HepG2 (cell line): Measurements from ENCODE around the gene FBXO28. TPM values are rescaled to one million over a fixed set of nuclear protein-coding genes. Genes with fewer than 3 reads are reported as not detected.
A peak's percentile ranks its signal among the peaks of the same experiment; 100 is the strongest.

Source experiments
- ATF7-NPFF ChIP-seq: sonication (generic); formaldehyde crosslinking; IDR thresholded peaks from 2 replicates; pipeline ENCODE4 v1.8.1; 2023; ENCODE audit warnings: mild to moderate bottlenecking, low read depth, missing genetic modification reagents, moderate library complexity
- BORCS8-MEF2B ChIP-seq: sonication (generic); formaldehyde crosslinking; IDR thresholded peaks from 2 replicates; pipeline ENCODE4 v1.8.0; 2022; ENCODE audit warnings: mild to moderate bottlenecking, missing genetic modification reagents
- CCDC6 ChIP-seq: sonication (generic); formaldehyde crosslinking; IDR thresholded peaks from 2 replicates; pipeline ENCODE4 v1.8.1; 2022; ENCODE audit warnings: mild to moderate bottlenecking, missing genetic modification reagents, moderate library complexity
- CREB3 ChIP-seq: sonication (generic); formaldehyde crosslinking; IDR thresholded peaks from 2 replicates; pipeline ENCODE4 v1.5.0; 2020; ENCODE audit warnings: missing genetic modification reagents
- FOXA3 ChIP-seq: IDR thresholded peaks from 2 replicates; pipeline ENCODE4 v1.6.1; 2016; ENCODE audit warnings: missing genetic modification reagents, missing compliant biosample characterization
- MAFK ChIP-seq, 2 experiments: IDR thresholded peaks in 1 of 2; conservative IDR thresholded peaks in 1 of 2; 2 replicates each; pipeline ENCODE4 v1.6.1; 2011; ENCODE audit warnings: improper control_type of control experiment in 2 of 2, low read length in 2 of 2
- MXD3 ChIP-seq: IDR thresholded peaks from 2 replicates; pipeline ENCODE4 v1.6.1; 2016; ENCODE audit warnings: mild to moderate bottlenecking, missing biosample characterization, missing genetic modification reagents
- NFAT5 ChIP-seq: sonication (generic); formaldehyde crosslinking; IDR thresholded peaks from 2 replicates; pipeline ENCODE4 v1.4.0; 2020; ENCODE audit warnings: missing genetic modification reagents
- NRL ChIP-seq: sonication (generic); formaldehyde crosslinking; IDR thresholded peaks from 2 replicates; pipeline ENCODE4 v1.5.0; 2020; ENCODE audit warnings: missing genetic modification reagents, mild to moderate bottlenecking, moderate library complexity, borderline replicate concordance
- RBFOX2 ChIP-seq: fragments of 200-400 bp; formaldehyde crosslinking; IDR thresholded peaks from 2 replicates; pipeline ENCODE4 v1.6.1; 2017; ENCODE audit warnings: low read depth, mild to moderate bottlenecking, low read length
- SCMH1 ChIP-seq: sonication (generic); formaldehyde crosslinking; IDR thresholded peaks from 2 replicates; pipeline ENCODE4 v1.9.0; 2021; ENCODE audit warnings: missing genetic modification reagents, mild to moderate bottlenecking, borderline replicate concordance
- SP4 ChIP-seq: sonication (generic); formaldehyde crosslinking; IDR thresholded peaks from 2 replicates; pipeline ENCODE4 v1.8.1; 2023; ENCODE audit warnings: mild to moderate bottlenecking, missing genetic modification reagents
- TEAD3 ChIP-seq: optimal IDR thresholded peaks from 2 replicates; pipeline ENCODE3; 2016; ENCODE audit warnings: borderline replicate concordance
- TOPORS ChIP-seq: sonication (generic); formaldehyde crosslinking; IDR thresholded peaks from 2 replicates; pipeline ENCODE4 v1.8.0; 2023; ENCODE audit warnings: mild to moderate bottlenecking, missing genetic modification reagents
- ZBTB2 ChIP-seq: sonication (generic); formaldehyde crosslinking; IDR thresholded peaks from 2 replicates; pipeline ENCODE4 v1.8.0; 2022; ENCODE audit warnings: low read depth, missing genetic modification reagents
- ZNF235 ChIP-seq: sonication (generic); formaldehyde crosslinking; IDR thresholded peaks from 2 replicates; pipeline ENCODE4 v1.8.1; 2023; ENCODE audit warnings: mild to moderate bottlenecking, missing genetic modification reagents, borderline replicate concordance
- ZNF274 ChIP-seq: sonication (generic); formaldehyde crosslinking; IDR thresholded peaks from 2 replicates; pipeline ENCODE4 v1.5.1; 2020; ENCODE audit warnings: mild to moderate bottlenecking, missing genetic modification reagents
- ZNF3 ChIP-seq: IDR thresholded peaks from 2 replicates; pipeline ENCODE4 v1.7.0; 2017; ENCODE audit warnings: inconsistent platforms
- ZNF552 ChIP-seq: sonication (generic); formaldehyde crosslinking; IDR thresholded peaks from 2 replicates; pipeline ENCODE4 v1.9.0; 2022; ENCODE audit warnings: missing genetic modification reagents, mild to moderate bottlenecking, borderline replicate concordance
- ZNF772 ChIP-seq: sonication (generic); formaldehyde crosslinking; IDR thresholded peaks from 2 replicates; pipeline ENCODE4 v1.5.0; 2020; ENCODE audit warnings: mild to moderate bottlenecking, missing genetic modification reagents
- polyA plus RNA-seq, 8 experiments: library from polyadenylated mRNA; depleted of rRNA in 3 of 8; stranded (reverse) in 7 of 8; unstranded in 1 of 8; fragments of >200 nt; fragmentation: Illumina TruSeq in 4 of 8; extraction: Trizol in 4 of 8; gene quantifications; 2 replicates each; pipeline versions ENCODE4 v1.2.1 to v1.2.3, GENCODE V29; 2011 to 2016; ENCODE audit warnings: low read depth in 4 of 8, missing spikeins in 1 of 8, mixed read lengths in 1 of 8; ENCODE audit not compliant: insufficient read depth in 1 of 8
- total RNA-seq, 5 experiments: library from RNA; depleted of rRNA; stranded (reverse); fragments of >200 nt; fragmentation: Illumina TruSeq; extraction: Trizol; gene quantifications; 2 replicates each; pipeline ENCODE4 v1.2.3, GENCODE V29; 2016; ENCODE audit warnings: low read depth in 1 of 5

FBXO28 gene
- total and polyA plus RNA-seq, 2 of the 13 experiments (the other 11 are each of a cell fraction or from before 2014, with no cell fraction given), result 8.5 to 29.1 TPM

DNA sequence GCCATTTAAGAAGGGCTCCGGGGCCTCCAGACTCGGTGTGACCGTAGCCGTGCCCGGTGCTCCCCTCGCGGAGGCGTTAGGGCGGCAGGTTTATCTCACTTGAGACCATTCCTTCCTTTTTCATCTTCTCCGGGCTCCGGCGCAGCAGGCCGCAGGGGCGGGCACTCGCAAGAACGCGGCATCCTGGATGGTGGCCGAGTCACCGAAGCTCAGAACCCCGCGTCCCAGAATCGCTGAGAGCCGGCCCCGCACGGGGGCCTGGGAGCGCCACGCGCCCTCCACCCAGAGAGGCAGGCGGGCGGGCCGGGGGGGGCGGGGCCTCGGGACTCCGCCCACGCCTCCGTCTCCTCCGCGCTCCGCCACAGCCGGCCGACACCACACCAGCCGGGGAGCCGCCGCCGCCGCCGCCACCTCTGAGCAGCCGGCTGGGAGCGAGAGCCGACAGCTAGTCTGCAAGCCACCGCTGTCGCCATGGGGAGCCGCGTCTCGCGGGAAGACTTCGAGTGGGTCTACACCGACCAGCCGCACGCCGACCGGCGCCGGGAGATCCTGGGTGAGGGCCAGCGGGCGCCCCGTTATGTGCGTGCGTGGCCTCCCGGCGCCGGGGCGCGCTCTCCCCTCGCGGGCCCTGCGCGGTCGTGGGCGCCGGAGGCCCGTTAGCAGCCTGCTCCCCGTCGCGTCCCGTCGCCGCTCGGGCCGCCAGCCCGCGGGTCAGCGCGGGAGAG, 69.1 kb downstream of the FBXO28 start, which contains the start of gene DEGS1 (continued):
- TF ChIP-seq BORCS8-MEF2B (CRISPR knock-in tag) (0 out of 2 replicates have a peak, but pooled peaks have one; percentile 42), CREB3 (CRISPR knock-in tag) (peak; percentile 86), NFAT5 (CRISPR knock-in tag) (peak; percentile 58; the same call in 1 of the 2 replicates), ZNF552 (CRISPR knock-in tag) (0 out of 2 replicates have a peak, but pooled peaks have one; percentile 32), ZNF235 (CRISPR knock-in tag) (peak; percentile 86; the same call in 1 of the 2 replicates), NRL (CRISPR knock-in tag) (no peak), FOXA3 (CRISPR knock-in tag) (peak; percentile 20; the same call in 1 of the 2 replicates), MAFK (conservative IDR thresholded peaks at IDR 0.05 in 1 of 2, IDR thresholded peaks at IDR 0.05 in 1 of 2; ENCODE audit: low read length in 2 of 2) (no peak), SP4 (CRISPR knock-in tag) (peak; percentile 54), ZNF772 (no peak), ATF7-NPFF (CRISPR knock-in tag) (peak; percentile 84), ZBTB2 (CRISPR knock-in tag) (0 out of 2 replicates have a peak, but pooled peaks have one; percentile 39), ZNF274 (0 out of 2 replicates have a peak, but pooled peaks have one; percentile 50), MXD3 (CRISPR knock-in tag) (peak; percentile 53; the same call in 1 of the 2 replicates), TEAD3 (CRISPR knock-in tag) (peak; percentile 23), TOPORS (peak; percentile 88; the same call in 1 of the 2 replicates), ZNF3 (CRISPR knock-in tag) (no peak), RBFOX2 (peak; percentile 85), SCMH1 (CRISPR knock-in tag) (no peak), CCDC6 (CRISPR knock-in tag) (peak; percentile 43; the same call in 1 of the 2 replicates)
